ENCODE results near the gene KCNQ2.

The KCNQ2 gene

DNA sequence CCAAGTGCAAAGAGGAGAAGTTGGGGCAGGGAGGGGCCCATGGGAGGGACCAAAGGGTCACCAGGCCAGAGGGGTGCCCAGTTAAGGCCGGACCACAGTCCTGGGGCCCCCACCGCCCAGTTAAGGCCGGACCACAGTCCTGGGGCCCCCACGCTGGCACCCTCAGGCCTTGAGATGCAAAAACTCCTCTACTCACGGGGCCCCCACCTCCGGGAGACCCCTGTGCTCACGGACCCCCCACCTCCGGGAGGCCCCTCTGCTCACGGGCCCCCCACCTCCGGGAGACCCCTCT, 16.9 kb downstream of the KCNQ2 start:
- FAIRE-seq (no peak), DNase-seq (ENCODE audit: insufficient read length) (no peak)
- TF ChIP-seq POLR2AphosphoS5 (IDR thresholded peaks at IDR 0.05; ENCODE audit: low read depth, low read length) (no peak), TAF1 (IDR thresholded peaks at IDR 0.05; ENCODE audit: borderline replicate concordance, low read depth, low read length) (no peak), POLR2A (IDR thresholded peaks at IDR 0.05; ENCODE audit: low read depth, low read length) (no peak)

DNA sequence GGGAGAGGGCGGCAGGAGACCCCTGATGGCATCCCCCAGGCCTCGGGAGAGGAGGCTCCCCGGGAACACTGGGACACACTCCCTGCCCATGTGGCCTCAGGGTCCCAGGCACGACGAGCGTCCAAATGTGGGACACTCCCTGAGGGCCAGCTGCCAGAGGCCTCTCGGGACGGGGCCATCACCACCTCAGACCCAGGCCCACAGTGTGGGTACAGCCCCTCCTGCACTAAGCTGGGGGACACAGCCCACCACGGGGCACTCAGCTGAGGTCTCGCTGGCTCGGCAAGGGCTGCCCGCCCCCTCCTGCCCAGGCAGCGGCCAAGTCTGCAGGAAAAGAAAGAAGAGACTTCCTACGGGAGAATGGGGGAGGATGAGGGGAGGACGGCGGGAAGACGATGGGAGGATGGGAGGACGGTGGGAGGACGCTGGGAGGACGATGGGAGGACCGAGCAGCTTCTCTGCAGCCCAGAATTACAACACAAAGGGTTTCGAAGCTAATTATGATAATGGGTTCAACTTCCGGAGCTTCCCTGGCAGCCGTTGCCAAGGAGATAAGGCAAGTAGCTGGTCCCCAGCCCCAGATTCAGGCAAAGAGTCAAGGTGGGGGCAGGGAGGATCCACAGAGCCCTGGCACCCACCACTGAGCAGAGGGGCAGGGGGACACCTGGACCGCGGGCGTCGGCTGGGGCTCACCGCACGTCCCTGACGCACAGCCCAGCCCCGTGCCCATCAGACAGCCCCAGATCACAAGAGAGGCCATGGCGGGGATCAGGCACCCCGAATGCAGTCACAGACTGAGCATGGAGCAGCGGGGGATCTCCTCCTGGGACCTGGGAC, 17.5 kb downstream of the KCNQ2 start:
- no peak for DNase-seq (ENCODE audit: insufficient read length)
- TF ChIP-seq POLR2AphosphoS5 (IDR thresholded peaks at IDR 0.05; ENCODE audit: low read depth, low read length): no peak
- no peak for TF ChIP-seq POLR2A (IDR thresholded peaks at IDR 0.05; ENCODE audit: low read depth, low read length)
- TF ChIP-seq TAF1 (IDR thresholded peaks at IDR 0.05; ENCODE audit: borderline replicate concordance, low read depth, low read length): no peak

DNA sequence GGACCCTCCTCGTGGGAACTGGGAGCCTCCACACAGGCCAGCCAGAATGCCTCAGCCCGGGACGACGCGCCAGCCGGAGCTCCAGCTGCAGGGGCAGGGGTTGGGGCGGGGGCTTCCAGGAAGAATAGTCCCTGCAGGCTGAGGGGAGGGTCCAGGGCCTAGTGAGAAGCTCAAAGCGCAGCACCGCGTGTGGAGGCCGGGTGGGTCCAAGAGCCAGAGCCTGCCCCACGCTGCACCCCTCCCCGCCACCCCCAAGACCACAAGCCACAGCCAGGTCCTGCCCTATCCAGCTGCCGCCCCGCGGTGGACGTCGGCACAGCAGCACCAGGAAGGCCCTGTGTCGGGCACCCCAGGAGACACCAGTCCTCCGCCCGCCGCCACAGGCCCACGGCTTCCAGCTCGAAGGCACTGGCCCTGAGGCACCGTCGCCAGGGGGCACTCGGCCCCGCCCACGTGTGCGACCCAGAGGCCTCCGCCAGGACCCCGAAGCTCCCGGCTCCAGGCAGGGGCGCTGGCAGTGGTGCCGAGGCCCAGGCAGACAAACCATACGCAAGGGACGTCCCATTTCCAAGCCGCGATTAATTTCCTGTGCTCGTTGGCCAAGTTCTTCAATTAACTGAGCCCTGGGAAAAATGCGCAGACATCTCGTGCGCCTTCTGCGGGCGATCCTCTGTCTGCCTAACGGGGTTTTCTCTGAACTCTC, 19.5 kb downstream of the KCNQ2 start:
- no peak for TF ChIP-seq TAF1 (IDR thresholded peaks at IDR 0.05; ENCODE audit: borderline replicate concordance, low read depth, low read length)
- TF ChIP-seq POLR2AphosphoS5 (IDR thresholded peaks at IDR 0.05; ENCODE audit: low read depth, low read length): no peak
- no peak for TF ChIP-seq POLR2A (IDR thresholded peaks at IDR 0.05; ENCODE audit: low read depth, low read length)
- no peak for FAIRE-seq
- DNase-seq (ENCODE audit: insufficient read length): no peak

More for the DNA sequence above, 17.5 kb downstream of the KCNQ2 start:
- no peak for FAIRE-seq

DNA sequence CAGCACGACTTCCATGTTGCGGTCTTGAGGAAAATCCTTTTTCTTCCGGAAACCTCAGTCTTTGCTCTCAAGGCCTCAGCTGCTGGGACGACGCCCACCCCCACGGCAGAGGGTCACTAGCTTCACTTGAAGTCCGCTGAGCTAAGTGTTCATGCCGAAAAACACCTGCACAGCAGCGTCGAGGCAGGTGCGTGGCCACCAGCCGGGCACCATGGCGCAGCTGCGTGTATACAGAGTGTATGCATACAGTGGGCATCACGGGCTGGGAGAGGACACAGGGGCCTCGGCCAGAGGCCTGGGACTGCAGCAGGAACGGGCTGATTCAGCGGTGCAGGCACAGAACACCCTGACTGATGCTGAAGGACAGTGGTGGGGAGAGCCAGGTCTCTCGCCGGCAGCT, 20.1 kb downstream of the KCNQ2 start:
- no peak for TF ChIP-seq TAF1 (IDR thresholded peaks at IDR 0.05; ENCODE audit: borderline replicate concordance, low read depth, low read length)
- TF ChIP-seq POLR2A (IDR thresholded peaks at IDR 0.05; ENCODE audit: low read depth, low read length): no peak
- TF ChIP-seq POLR2AphosphoS5 (IDR thresholded peaks at IDR 0.05; ENCODE audit: low read depth, low read length): no peak
- FAIRE-seq: no peak
- DNase-seq (ENCODE audit: insufficient read length): no peak

DNA sequence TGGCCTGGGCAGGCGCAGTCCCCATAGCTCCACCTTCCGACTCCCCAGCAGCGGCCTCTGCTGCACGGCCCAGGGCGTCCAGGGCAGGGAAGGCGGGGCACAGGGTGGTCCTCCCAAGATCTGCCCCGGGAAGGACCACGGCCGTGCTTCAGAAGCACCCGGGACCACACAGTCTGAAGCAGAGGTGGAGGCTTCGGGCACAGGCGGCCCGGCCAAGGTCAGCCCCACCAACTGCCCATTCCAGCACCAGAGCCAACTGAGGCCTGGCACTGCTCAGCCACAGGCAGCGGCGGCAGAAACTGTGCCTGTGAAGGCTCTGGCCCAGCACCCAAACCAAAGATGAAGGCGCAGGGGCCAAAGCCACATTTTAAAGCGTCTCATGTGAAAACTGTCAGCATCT, 20.6 kb downstream of the KCNQ2 start:
- TF ChIP-seq POLR2AphosphoS5 (IDR thresholded peaks at IDR 0.05; ENCODE audit: low read depth, low read length) (no peak), POLR2A (IDR thresholded peaks at IDR 0.05; ENCODE audit: low read depth, low read length) (no peak), TAF1 (IDR thresholded peaks at IDR 0.05; ENCODE audit: borderline replicate concordance, low read depth, low read length) (no peak)
- no peak for FAIRE-seq
- DNase-seq (ENCODE audit: insufficient read length): no peak

DNA sequence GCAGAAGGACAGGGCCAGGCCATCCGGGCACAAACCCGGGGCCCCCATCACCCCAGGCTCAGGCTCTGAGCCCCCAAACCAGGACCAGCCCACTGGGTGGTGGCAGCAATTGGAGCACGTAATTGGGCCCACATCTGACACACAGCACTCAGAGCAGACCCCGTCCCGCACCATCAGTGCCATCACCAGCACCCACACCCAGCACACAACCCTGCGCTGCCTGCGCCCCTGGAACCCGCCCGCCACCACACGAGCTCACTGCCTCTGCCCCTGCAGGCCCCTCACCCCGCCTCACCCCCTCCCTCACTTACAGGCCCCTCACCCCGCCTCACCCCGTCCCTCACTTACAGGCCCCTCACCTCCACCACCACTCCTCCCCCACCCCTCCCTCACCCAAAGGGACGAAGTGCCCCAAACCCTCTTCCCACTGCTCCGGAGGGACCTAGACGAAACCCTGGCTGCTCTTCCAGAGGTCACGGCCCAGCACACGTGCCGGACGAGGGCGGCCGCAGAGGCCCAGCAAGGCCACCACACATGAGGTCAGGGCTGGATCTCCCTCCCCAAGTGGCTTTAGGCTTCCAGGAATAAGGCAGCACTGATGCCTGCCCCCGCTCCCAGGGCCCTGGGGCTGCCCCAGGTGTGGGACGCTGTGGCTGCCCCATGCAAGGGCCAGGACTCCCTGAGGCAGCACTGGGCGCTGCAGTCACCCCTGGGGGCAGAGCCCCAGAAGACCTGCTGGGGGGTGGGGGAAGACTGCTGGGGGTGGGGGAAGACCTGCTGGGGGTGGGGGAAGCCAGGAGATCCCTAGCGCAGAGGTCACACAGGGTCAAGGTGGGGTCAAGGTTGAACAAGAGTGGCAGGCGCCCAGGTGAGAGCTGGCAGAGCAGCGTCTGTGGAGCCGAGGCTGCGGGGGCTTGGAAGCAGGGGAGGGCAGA, 22.4 kb downstream of the KCNQ2 start:
- no peak for TF ChIP-seq POLR2AphosphoS5 (IDR thresholded peaks at IDR 0.05; ENCODE audit: low read depth, low read length)
- TF ChIP-seq POLR2A (IDR thresholded peaks at IDR 0.05; ENCODE audit: low read depth, low read length): no peak
- no peak for TF ChIP-seq TAF1 (IDR thresholded peaks at IDR 0.05; ENCODE audit: borderline replicate concordance, low read depth, low read length)
- FAIRE-seq: no peak

DNA sequence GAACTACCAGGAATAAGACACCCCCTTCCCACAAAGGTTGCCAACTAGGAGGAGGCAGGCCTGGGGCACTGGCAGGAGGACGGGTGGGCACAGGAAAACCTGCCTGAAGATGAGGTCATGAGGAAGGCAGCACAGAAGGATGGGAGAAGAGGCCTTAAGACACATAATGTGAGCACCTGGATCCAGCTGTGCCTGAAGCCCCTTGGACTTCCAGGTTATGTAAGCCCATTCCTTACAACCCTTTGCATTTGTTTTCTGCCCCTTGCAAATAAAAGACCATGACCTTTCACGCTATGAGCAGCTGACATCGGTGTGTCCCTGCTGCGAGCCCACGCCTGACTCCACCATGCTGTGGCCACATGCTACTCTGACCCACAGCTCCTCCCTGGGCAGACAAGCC, 23.4 kb downstream of the KCNQ2 start:
- DNase-seq (ENCODE audit: insufficient read length) (no peak), FAIRE-seq (no peak)
- no peak for TF ChIP-seq TAF1 (IDR thresholded peaks at IDR 0.05; ENCODE audit: borderline replicate concordance, low read depth, low read length)
- TF ChIP-seq POLR2AphosphoS5 (IDR thresholded peaks at IDR 0.05; ENCODE audit: low read depth, low read length): no peak
- no peak for TF ChIP-seq POLR2A (IDR thresholded peaks at IDR 0.05; ENCODE audit: low read depth, low read length)

More for the DNA sequence above, 22.4 kb downstream of the KCNQ2 start:
- DNase-seq (ENCODE audit: insufficient read length): no peak

DNA sequence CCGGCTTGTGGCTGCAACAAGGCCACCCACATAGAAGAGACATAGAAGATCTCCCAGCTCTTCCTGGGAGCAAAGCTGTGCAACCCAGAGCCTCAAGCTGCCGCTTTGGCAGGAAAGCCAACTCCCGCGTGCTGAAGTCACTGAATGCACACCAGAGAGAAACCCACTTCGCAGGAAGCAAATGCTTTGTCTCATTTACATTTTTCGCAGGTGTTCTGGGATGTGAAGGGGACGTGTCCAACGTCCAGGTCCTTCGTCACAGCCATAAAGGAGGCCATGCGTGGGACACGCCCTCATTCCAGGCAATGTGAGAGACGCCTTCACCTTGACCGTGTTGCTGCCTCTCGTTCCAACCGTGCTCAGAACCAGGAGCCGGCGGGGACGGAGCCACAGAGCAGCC, 24.4 kb downstream of the KCNQ2 start:
- DNase-seq (ENCODE audit: insufficient read length) (no peak), FAIRE-seq (no peak)
- TF ChIP-seq POLR2A (IDR thresholded peaks at IDR 0.05; ENCODE audit: low read depth, low read length): no peak
- no peak for TF ChIP-seq TAF1 (IDR thresholded peaks at IDR 0.05; ENCODE audit: borderline replicate concordance, low read depth, low read length)
- no peak for TF ChIP-seq POLR2AphosphoS5 (IDR thresholded peaks at IDR 0.05; ENCODE audit: low read depth, low read length)

DNA sequence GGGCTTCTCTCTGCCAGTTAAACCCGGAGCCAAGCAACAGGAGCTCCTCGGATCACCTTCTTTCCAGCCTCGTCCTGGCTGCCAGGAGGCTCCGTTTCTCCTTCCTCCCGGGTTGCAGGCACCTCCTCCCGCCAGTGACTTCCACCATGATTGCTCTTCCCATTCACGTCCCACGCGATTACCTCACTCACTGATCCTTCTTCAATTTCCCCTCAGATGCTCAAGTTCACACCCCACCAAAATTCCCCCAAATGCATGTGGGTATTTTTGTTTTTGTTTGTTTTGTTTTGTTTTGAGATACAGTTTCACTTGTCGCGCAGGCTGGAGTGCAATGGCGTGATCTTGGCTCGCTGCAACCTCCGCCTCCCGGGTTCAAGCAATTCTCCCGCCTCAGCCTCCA, 25.1 kb downstream of the KCNQ2 start:
- no peak for TF ChIP-seq POLR2A (IDR thresholded peaks at IDR 0.05; ENCODE audit: low read depth, low read length)
- TF ChIP-seq POLR2AphosphoS5 (IDR thresholded peaks at IDR 0.05; ENCODE audit: low read depth, low read length): no peak
- no peak for TF ChIP-seq TAF1 (IDR thresholded peaks at IDR 0.05; ENCODE audit: borderline replicate concordance, low read depth, low read length)
- FAIRE-seq: no peak

DNA sequence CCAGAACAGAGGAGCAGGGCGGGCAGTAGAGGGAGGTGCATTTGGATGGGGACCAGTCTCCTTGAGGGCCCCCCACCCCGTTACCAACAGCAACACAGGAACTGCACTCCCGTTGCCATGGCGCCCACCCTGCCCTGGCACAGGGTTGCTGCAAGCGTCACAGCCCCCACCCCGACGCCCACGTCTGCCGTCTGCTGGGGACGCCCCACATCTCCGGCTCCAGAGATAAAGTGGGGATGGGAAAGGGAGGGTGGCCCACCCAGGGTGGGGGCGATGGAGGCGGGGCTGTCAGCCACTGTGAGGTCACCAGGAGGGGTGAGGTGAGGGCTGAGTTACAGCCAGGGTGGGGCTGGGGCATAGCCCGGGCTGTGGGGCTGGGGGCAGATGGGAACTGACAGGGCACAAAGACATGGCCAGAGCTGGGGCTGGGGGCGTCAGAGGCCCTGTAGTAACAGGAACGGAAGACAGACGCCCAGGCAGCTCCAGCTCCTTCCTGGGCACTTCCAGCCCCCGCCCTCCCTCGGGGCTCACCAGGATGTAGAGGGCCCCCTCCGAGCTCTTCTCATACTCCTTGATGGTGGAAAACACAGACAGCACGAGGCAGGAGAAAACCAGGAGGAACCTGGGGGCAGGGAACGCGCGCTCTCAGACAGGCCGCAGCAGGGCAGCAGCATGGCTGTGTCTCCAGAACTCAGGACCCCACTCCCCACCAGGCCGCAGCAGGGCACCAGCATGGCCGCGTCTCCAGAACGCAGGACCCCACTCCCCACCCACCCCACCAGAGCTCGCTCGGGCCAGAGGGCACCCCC, 26.0 kb downstream of the KCNQ2 start:
- DNase-seq (ENCODE audit: insufficient read length) (no peak), FAIRE-seq (no peak)
- TF ChIP-seq POLR2AphosphoS5 (IDR thresholded peaks at IDR 0.05; ENCODE audit: low read depth, low read length): no peak
- TF ChIP-seq TAF1 (IDR thresholded peaks at IDR 0.05; ENCODE audit: borderline replicate concordance, low read depth, low read length): no peak

More for the DNA sequence above, 25.1 kb downstream of the KCNQ2 start:
- no peak for DNase-seq (ENCODE audit: insufficient read length)
